Thyroid gland (tissue), 4 donors: ENCODE measurements around the gene UBE2F. TPM values are rescaled to one million over a fixed set of nuclear protein-coding genes. Genes with fewer than 3 reads are reported as not detected.

ENCODE experiments used
- DNase-seq, 2 donors: peaks; one replicate each; pipeline ENCODE4 v3.0.0-alpha.2; 2019
- H3K27ac ChIP-seq, 3 donors: fragments of 200-600 bp; sonication (generic); 1 replicate in 2 of 3; 2 replicates in 1 of 3; pipeline ENCODE4 v1.5.1; 2016 to 2019; ENCODE audit warnings: mild to moderate bottlenecking in 1 of 3, moderate library complexity in 1 of 3
- H3K27me3 ChIP-seq: fragments of 200-600 bp; sonication (generic); one replicate; pipeline ENCODE4 v1.5.1; 2019
- H3K36me3 ChIP-seq, 2 donors: fragments of 200-600 bp; sonication (generic); one replicate each; pipeline ENCODE4 v1.5.1; 2016 to 2019
- H3K4me1 ChIP-seq, 2 donors: fragments of 200-600 bp; sonication (generic); one replicate each; pipeline ENCODE4 v1.5.1; 2017 to 2019
- H3K4me3 ChIP-seq, 3 donors: fragments of 200-600 bp; sonication (generic); replicated peaks in 1 of 3; 1 replicate in 2 of 3; 2 replicates in 1 of 3; pipeline ENCODE4 v1.5.1; 2016; ENCODE audit warnings: mild to moderate bottlenecking in 1 of 3
- H3K9me3 ChIP-seq: fragments of 200-600 bp; sonication (generic); one replicate; pipeline ENCODE4 v1.5.1; 2017
- POLR2A ChIP-seq, 2 donors: fragments of 450-650 bp; IDR thresholded peaks; one replicate each; pipeline ENCODE4 v1.6.1; 2017; ENCODE audit warnings: antibody characterized with exemption in 2 of 2, mild to moderate bottlenecking in 2 of 2, moderate library complexity in 1 of 2
- WGBS, 2 donors: methylation state at CpG; one replicate each; pipeline ENCODE4 v1.1.5; 2017; 5-methylcytosine and 5-hydroxymethylcytosine counted together
- intact Hi-C: fragments of 100-400 bp; cut with DNase I; formaldehyde crosslinking; loops from one replicate; pipeline ENCODE4 v1.15.1; 2023
- total RNA-seq, 4 donors: library from RNA; depleted of rRNA; stranded (reverse); fragments of >200 nt; gene quantifications; one replicate each; pipeline ENCODE4 v1.2.3, GENCODE V29; 2016
- TF ChIP-seq, protein P1 (sequence below), 6 experiments: fragments of 200-600 bp in 3 of 6; fragments of 450-650 bp in 3 of 6; sonication (generic) in 3 of 6; IDR thresholded peaks; one replicate each; pipeline ENCODE4 v1.5.1; 2016 to 2019; ENCODE audit warnings: antibody characterized with exemption in 6 of 6, mild to moderate bottlenecking in 2 of 6, inconsistent platforms in 1 of 6, moderate library complexity in 1 of 6

UBE2F gene
- total RNA-seq, 4 donors from 2014 or later: 79.8 to 134 (median 122) TPM

DNA sequence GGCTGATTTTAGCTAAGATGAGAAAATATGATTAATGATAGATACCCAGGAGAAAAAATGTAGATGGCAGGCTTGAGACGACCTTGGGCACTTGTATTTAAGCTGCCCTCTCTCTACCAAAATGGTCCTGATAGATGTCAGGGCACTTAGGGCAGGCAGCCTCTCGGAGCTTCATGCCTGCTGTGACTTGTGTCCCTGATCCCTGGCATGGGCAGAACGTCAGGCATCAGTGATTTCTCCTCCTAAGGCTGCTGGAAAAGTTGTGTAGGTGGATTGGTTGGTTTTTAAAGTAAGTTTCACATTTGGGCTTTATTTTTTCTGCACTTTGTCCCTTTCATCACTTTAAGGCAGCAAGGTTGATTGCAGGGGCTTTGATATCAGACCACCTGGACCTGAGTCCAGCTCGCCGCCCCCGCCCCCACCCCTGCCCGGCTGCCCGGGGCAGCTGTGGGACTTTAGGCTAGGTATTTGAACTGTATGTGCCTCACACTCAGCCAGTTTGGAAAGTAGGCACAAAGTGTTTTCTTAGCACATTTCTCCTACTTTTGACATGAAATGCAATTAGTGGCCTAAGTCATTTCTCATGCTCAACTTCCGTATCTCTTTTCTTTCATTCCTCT, 59.0 kb downstream of the UBE2F start:
- WGBS, 2 donors: 34 to 41% methylated on average over 9 of the region's 9 CpGs
- peak; percentile 75 to 80 for DNase-seq
- Histone ChIP-seq H3K4me1 (peaks cover 22 to 29% of the 10 kb centered on the region in 2 donors), H3K4me3 (no peak overlapping the region), H3K9me3 (no peaks in the 10 kb centered on the region), H3K27me3 (no peaks in the 10 kb centered on the region), H3K27ac (peak overlapping the region; percentile 85 to 87 (median 86)), H3K36me3 (peaks cover 9 to 10% of the 10 kb centered on the region in 2 donors)
- intact Hi-C loops: no loop called here
- TF ChIP-seq, protein P1, sequence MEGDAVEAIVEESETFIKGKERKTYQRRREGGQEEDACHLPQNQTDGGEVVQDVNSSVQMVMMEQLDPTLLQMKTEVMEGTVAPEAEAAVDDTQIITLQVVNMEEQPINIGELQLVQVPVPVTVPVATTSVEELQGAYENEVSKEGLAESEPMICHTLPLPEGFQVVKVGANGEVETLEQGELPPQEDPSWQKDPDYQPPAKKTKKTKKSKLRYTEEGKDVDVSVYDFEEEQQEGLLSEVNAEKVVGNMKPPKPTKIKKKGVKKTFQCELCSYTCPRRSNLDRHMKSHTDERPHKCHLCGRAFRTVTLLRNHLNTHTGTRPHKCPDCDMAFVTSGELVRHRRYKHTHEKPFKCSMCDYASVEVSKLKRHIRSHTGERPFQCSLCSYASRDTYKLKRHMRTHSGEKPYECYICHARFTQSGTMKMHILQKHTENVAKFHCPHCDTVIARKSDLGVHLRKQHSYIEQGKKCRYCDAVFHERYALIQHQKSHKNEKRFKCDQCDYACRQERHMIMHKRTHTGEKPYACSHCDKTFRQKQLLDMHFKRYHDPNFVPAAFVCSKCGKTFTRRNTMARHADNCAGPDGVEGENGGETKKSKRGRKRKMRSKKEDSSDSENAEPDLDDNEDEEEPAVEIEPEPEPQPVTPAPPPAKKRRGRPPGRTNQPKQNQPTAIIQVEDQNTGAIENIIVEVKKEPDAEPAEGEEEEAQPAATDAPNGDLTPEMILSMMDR (IDR thresholded peaks at IDR 0.05): no peak
- TF ChIP-seq POLR2A (IDR thresholded peaks at IDR 0.05): peak in 1 of 2 donors; percentile 15

DNA sequence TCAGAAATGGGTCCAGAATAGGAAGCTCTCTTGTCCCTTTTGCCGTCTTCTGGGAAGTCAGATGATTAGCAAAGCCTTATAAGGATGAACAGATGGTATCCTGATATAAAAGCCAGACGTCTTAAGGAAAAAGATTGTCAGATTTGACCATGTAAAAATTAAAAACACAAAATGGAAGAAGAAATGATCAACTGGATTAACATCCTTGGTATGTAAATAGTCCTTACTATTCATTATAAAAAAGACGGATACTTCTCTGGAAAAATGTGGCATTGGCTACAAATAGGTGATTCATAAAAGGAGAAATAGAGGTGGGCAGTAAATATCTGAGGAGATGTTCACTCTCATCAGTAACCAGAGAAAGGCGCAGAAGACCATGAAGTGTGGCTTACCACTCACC, 60.2 kb downstream of the UBE2F start:
- no peak overlapping the region for H3K4me3 ChIP-seq
- peaks cover 13 to 14% of the 10 kb centered on the region in 2 donors for H3K36me3 ChIP-seq
- intact Hi-C loops: no loop called here
- no peaks in the 10 kb centered on the region for H3K27me3 ChIP-seq
- no peak for DNase-seq
- peaks cover 22 to 29% of the 10 kb centered on the region in 2 donors for H3K4me1 ChIP-seq
- 91% methylated on average over 4 of the region's 4 CpGs for WGBS, 2 donors
- H3K27ac ChIP-seq: peak overlapping the region; percentile 85 to 87 (median 86)
- no peaks in the 10 kb centered on the region for H3K9me3 ChIP-seq
- TF ChIP-seq, protein P1 (IDR thresholded peaks at IDR 0.05): no peak
- TF ChIP-seq POLR2A (IDR thresholded peaks at IDR 0.05): no peak

DNA sequence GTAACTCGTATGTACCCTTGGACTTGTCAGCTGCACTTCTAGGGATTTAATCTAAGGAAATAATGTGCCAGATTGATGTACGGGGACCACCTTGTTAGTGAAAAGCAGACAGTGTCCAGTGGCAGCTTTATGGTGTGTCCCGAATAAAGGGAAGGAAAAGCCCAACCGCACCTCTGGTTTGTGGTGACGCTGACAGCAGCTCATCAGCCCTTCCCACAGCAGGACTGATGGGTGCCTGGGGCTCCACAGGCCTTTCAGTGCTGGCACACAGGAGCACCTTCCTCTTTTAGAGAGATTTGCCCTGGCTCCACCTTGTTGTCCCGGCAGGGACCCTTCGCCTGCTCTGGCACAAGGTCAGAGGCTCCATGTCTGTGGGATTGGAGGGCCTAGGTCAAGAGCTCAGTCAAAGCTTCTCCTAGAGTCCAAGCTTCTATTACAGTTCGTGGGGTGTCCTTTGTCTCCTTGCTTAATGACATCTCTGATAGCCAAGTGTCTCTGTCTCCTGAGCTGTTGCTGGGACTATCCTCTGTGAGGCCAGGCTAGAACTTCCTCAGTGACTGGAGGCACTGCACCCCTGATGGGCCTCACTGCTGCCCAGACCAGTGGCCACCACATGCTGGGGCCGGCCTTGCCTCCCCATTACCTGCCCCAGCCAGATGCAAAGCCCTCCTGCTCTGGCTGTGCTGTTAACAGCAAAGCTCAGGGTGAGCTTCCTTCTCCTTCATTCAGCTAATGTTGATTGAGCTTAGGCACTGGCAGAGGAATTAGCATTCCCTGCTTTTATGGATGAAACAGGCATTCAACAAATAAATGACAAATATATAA, 61.0 kb downstream of the UBE2F start:
- intact Hi-C loops: no loop called here
- TF ChIP-seq, protein P1 (IDR thresholded peaks at IDR 0.05): no peak
- no peak for TF ChIP-seq POLR2A (IDR thresholded peaks at IDR 0.05)
- H3K36me3 ChIP-seq: peaks cover 13 to 14% of the 10 kb centered on the region in 2 donors
- H3K4me3 ChIP-seq: no peak overlapping the region
- DNase-seq: no peak
- peaks cover 22 to 29% of the 10 kb centered on the region in 2 donors for H3K4me1 ChIP-seq
- H3K9me3 ChIP-seq: no peaks in the 10 kb centered on the region
- WGBS, 2 donors: 94% methylated on average over 7 to 9 of the region's 9 CpGs
- peak overlapping the region in 2 of 3 donors; percentile 85 to 86 for H3K27ac ChIP-seq
- H3K27me3 ChIP-seq: no peaks in the 10 kb centered on the region

DNA sequence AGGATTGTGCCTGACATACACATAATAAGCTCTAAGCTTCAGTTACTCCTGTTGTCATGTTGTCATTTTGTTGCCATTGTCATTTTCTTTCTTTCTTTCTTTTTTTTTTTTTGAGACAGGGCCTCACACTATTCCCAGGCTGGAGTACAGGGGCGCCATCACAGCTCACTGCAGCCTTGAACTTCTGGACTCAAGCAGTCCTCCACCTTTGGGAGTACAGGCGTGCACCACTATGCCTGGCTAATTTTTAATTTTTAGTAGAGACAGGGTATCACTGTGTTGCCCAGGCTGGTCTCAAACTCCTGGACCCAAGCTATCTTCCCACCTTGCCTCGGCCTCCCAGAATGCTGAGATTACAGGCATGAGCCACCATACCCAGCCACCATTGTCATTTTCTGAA, 63.0 kb downstream of the UBE2F start:
- WGBS, 2 donors: 96 to 98% methylated on average over 3 of the region's 3 CpGs
- Histone ChIP-seq H3K27ac (no peak overlapping the region), H3K27me3 (no peaks in the 10 kb centered on the region), H3K9me3 (no peaks in the 10 kb centered on the region), H3K36me3 (peaks cover 13 to 14% of the 10 kb centered on the region in 2 donors), H3K4me3 (no peak overlapping the region), H3K4me1 (peaks cover 26 to 29% of the 10 kb centered on the region in 2 donors)
- no peak for DNase-seq
- intact Hi-C loops: no loop called here
- TF ChIP-seq, protein P1 (IDR thresholded peaks at IDR 0.05): no peak
- TF ChIP-seq POLR2A (IDR thresholded peaks at IDR 0.05): no peak
